Psoas muscle (tissue), 8 donors: ENCODE measurements around the gene HOXC4. TPM values are rescaled to one million over a fixed set of nuclear protein-coding genes. Genes with fewer than 3 reads are reported as not detected.

Experiments
- ATAC-seq, 4 donors: fragments of 200-7000 bp; cut with Tn5 transposase; one replicate each; pipeline ENCODE4 v1.9.1; 2020; ENCODE audit warnings: moderate library complexity in 3 of 4, mild to moderate bottlenecking in 2 of 4
- DNase-seq, 2 donors: peaks; one replicate each; pipeline ENCODE4 v3.0.0-alpha.2; 2020
- H3K27ac ChIP-seq: fragments of 200-600 bp; one replicate; pipeline ENCODE4 v1.8.0; 2022
- H3K27me3 ChIP-seq, 3 donors: fragments of 200-600 bp in 1 of 3; one replicate each; pipeline versions ENCODE4 v1.6.1 to v1.8.0; 2013 to 2022; ENCODE audit warnings: low read length in 2 of 3, mild to moderate bottlenecking in 2 of 3, moderate library complexity in 1 of 3; ENCODE audit not compliant: insufficient read depth in 3 of 3
- H3K36me3 ChIP-seq, 2 donors: fragments of 200-600 bp in 1 of 2; one replicate each; pipeline versions ENCODE4 v1.6.1 to v1.8.0; 2013 to 2022; ENCODE audit warnings: low read depth in 1 of 2, mild to moderate bottlenecking in 1 of 2, moderate library complexity in 1 of 2; ENCODE audit not compliant: insufficient read depth in 1 of 2
- H3K4me1 ChIP-seq: fragments of 200-600 bp; one replicate; pipeline ENCODE4 v1.8.0; 2022
- H3K4me3 ChIP-seq: fragments of 200-600 bp; one replicate; pipeline ENCODE4 v1.8.0; 2022; ENCODE audit warnings: mild to moderate bottlenecking
- H3K9me3 ChIP-seq: fragments of 200-600 bp; one replicate; pipeline ENCODE4 v1.8.0; 2022
- CTCF ChIP-seq: fragments of 200-600 bp; IDR thresholded peaks from one replicate; pipeline ENCODE4 v1.8.0; 2022; ENCODE audit warnings: antibody characterized with exemption
- WGBS, 3 donors: extraction: QIAGEN DNeasy Blood & Tissue Kit; methylation state at CpG; one replicate each; pipeline versions ENCODE4 v1.1.6 to v1.1.7; 2013; 5-methylcytosine and 5-hydroxymethylcytosine counted together
- intact Hi-C, 2 donors: fragments of 100-400 bp; cut with DNase I; formaldehyde crosslinking; loops; one replicate each; pipeline versions ENCODE4 v1.11.0 to v1.14.2; 2022
- polyA plus RNA-seq, 3 donors: library from polyadenylated mRNA; stranded (reverse); fragments of 200-250 nt; gene quantifications; one replicate each; pipeline ENCODE4 v1.2.3, GENCODE V29; 2013
- total RNA-seq, 4 donors: library from RNA; stranded (reverse); fragmentation: NEBNext Ultra II Directional in 2 of 4; extraction: Animal tissue kit (Norgen Biotek cat#: 25700) in 2 of 4; gene quantifications; one replicate each; pipeline versions ENCODE4 v1.2.1 to v1.2.4, GENCODE V29; 2021 to 2023
- donor health status: healthy with polysubstance abuse.
- donor health status: DM: no; HTN: no; CAD: no; lungs with moderate emphysema.
- donor health status: Bipolar disorder and iron deficiency.
- donor health status: healthy.
- donor health status: DM: yes; HTN: yes; CAD: no.
- donor health status: DM: no; HTN: no; CAD: no.
- donor health status: DM: no; HTN: no; CAD: no.
- donor health status: DM: yes; HTN: yes; CAD: no.

The HOXC4 gene
- total and polyA plus RNA-seq, 7 donors, result 0.72 to 4.7 (median 1.6) TPM

- TF ChIP-seq CTCF, result no peak
- DNase-seq, result no peak
- H3K27ac ChIP-seq, result no peak overlapping the region
- H3K27me3 ChIP-seq, result peaks cover 0 to 6% (median 2%) of the 10 kb centered on the region in 3 donors
- 72 to 81% (median 77%) methylated on average over 33 to 38 of the region's 38 CpGs for WGBS, 3 donors
- intact Hi-C loops, result no loop called here
- ATAC-seq, result no peak
- H3K4me1 ChIP-seq, result no peaks in the 10 kb centered on the region
- no peaks in the 10 kb centered on the region for H3K9me3 ChIP-seq
- H3K36me3 ChIP-seq, result no peaks in the 10 kb centered on the region
- no peak overlapping the region for H3K4me3 ChIP-seq
Measured at GRCh38 chr12:54060174-54060974, 6.7 kb downstream of the HOXC4 start.

- Histone ChIP-seq H3K9me3 (no peaks in the 10 kb centered on the region), H3K4me3 (no peak overlapping the region), H3K27me3 (peaks cover 0 to 6% (median 2%) of the 10 kb centered on the region in 3 donors), H3K36me3 (no peaks in the 10 kb centered on the region), H3K4me1 (no peaks in the 10 kb centered on the region), H3K27ac (no peak overlapping the region)
- ATAC-seq (no peak), DNase-seq (no peak)
- intact Hi-C loops, result no loop called here
- no peak for TF ChIP-seq CTCF
- WGBS, 3 donors, result 70 to 77% (median 74%) methylated on average over 7 of the region's 7 CpGs
Measured at GRCh38 chr12:54060975-54061778, 7.5 kb downstream of the HOXC4 start.

GRCh38 chr12:54065677-54066076 is 12.0 kb downstream of the HOXC4 start:
- H3K4me3 ChIP-seq, result no peak overlapping the region
- H3K9me3 ChIP-seq, result no peaks in the 10 kb centered on the region
- H3K27ac ChIP-seq, result no peak overlapping the region
- H3K27me3 ChIP-seq, result peaks cover 0 to 6% (median 2%) of the 10 kb centered on the region in 3 donors
- H3K4me1 ChIP-seq, result peaks cover 5% of the 10 kb centered on the region
- TF ChIP-seq CTCF, result no peak
- ATAC-seq (no peak), DNase-seq (no peak)
- intact Hi-C loops, result no loop called here
- H3K36me3 ChIP-seq, result no peaks in the 10 kb centered on the region

- Histone ChIP-seq H3K4me1 (peaks cover 5% of the 10 kb centered on the region), H3K4me3 (no peak overlapping the region), H3K9me3 (no peaks in the 10 kb centered on the region), H3K27me3 (peaks cover 0 to 6% (median 2%) of the 10 kb centered on the region in 3 donors), H3K27ac (no peak overlapping the region), H3K36me3 (no peaks in the 10 kb centered on the region)
- WGBS, 3 donors, result 76 to 79% (median 77%) methylated on average over 1 of the region's 1 CpG
- intact Hi-C loops, result no loop called here
- ATAC-seq (no peak), DNase-seq (no peak)
- TF ChIP-seq CTCF, result no peak
Measured at GRCh38 chr12:54066408-54066807, 12.8 kb downstream of the HOXC4 start.
